GM18499 (cell line): Measurements from ENCODE around the gene PTGFRN.

ENCODE experiments used
- ATAC-seq: cut with Tn5 transposase; IDR thresholded peaks from one replicate; pipeline ENCODE4 v1.9.1; 2021; ENCODE audit warnings: moderate number of reproducible peaks; ENCODE audit not compliant: insufficient read depth, unreplicated experiment

Gene PTGFRN

GRCh38 chr1:117020526-117021156 lies 110.9 kb downstream of the PTGFRN start:
- no peak for ATAC-seq

DNA sequence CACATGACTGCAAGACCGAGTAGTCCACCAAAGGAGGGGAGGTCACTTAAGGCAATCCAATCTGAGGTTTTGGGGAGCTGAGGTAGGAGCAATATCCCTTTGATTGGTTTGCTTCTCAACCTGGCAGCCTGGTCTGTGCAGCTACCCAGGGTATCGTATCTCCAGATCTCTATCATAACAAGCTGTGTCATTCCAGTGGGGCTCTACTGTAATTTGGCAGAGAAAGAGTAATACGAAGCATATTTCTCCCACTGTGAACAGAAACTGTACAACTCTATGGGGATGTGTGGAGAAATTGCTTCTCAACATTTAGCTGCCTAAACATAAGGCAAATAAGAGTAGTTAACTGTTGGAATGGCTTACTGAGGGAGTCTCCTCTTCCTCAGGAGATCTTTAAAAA lies 112.4 kb downstream of the PTGFRN start:
- ATAC-seq = no peak

- ATAC-seq = no peak
These were observed 115.9 kb downstream of the PTGFRN start for GRCh38 chr1:117025568-117025967.

DNA sequence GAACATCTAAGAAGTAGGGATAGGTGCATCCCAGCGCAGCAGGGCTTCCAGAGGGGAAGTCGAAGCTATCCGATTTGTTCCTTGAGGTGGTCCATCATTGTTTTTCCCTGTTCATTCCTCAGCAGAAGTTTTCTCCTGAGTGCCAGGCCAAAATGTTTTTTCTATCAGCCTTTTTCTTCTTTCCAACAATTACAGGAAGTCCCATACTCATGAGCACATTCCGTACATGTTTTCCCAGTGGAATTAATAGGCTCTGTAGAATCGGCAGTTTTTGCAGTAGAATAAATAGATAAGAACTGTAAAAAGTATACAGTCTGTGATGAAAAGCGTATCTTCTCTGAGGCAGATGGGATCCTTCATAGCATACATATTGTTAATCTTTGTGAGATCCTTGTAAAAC lies 116.6 kb downstream of the PTGFRN start:
- no peak for ATAC-seq

- no peak for ATAC-seq
These were observed 120.0 kb downstream of the PTGFRN start for GRCh38 chr1:117029685-117030084.

GRCh38 chr1:117030271-117030877 lies 120.7 kb downstream of the PTGFRN start:
- ATAC-seq = no peak

- no peak for ATAC-seq
These were observed 122.5 kb downstream of the PTGFRN start for GRCh38 chr1:117032266-117032665.

DNA sequence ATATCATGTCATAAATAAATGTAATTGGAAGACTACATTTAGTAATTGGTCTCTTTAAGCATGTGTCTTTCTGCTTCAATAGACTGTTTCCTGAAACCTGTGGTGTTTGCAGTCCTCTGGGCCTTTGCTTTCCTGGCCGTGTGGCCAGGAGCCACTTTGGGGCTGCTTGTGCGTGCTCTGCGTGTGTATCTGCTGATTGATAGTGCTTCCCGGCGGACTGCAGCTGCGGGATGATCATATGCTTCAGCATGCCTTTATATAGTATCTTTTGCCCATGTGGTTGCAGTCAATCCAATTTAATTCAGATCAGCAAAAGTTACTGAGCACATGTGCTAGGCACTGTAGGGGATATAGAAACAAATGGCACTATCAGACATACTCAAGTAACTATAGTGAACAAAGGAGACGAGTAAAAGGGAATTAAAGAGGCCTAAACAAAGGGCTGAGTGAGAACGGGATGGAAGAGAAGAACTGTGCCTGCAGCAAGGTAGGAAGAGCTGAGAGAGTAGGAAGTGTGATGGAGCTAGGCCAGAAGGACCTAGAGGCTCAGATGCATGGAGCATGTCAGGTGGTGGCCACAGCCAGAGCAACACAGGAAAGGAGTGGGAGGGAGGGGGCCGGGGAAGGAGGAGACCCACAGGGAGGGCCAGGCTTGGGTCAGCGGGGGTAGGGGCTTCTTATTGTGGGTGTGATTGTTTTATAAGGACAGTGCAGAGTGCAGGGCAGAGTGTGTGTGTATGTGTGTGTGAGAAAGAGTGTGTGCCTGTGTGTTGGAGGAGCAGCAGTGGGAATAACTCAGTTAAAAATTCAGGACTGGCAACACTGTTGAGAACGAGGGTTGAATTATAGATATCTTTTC lies 123.2 kb downstream of the PTGFRN start:
- ATAC-seq = no peak

- ATAC-seq = no peak
These were observed 124.1 kb downstream of the PTGFRN start for GRCh38 chr1:117033772-117034171.

DNA sequence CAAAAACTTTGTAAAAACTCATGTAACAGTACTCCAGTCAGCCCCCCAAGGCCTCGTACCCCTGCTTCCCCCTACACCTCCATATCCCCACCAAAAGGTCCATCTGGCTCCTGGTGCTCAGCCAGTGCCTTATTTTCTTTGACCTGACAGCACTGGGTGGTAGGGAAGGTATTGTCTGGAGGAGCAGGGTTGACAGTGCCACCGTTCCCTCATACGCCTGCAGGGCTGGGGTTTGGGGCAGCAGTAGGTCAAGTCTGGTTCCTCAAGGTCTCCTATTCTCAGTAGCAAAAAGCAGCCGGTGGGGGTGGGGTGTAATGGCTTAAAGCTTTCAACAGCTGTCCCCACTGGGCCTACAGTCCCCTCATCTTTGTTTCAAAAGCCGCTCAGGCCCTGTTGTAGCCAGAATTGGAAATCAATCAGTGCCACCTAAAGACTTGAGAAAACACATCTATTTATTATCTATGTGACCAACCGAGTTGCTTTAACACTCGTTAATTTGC lies 125.1 kb downstream of the PTGFRN start:
- no peak for ATAC-seq

GRCh38 chr1:117036018-117036461 lies 126.3 kb downstream of the PTGFRN start:
- ATAC-seq = no peak

DNA sequence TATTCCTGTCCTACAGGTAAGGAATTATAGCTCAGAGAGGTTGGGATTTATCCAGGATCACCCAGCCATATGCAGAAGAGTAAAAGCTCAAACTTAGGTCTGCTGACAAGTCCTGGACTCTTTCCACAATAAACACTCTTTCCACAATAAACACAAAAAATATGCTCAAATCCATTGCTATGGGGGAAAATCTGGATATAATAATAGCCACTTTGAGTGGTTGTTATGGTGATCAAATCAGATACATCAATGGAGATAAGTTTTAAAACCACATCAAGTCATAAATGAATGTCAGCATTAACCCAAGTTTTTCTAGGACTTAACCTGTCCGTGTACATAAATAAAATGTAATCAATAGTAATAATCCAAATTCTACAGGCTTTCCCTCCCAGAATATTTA lies 128.1 kb downstream of the PTGFRN start:
- no peak for ATAC-seq

GRCh38 chr1:117038236-117038635 lies 128.5 kb downstream of the PTGFRN start:
- ATAC-seq = no peak
